ENCODE measurements around the gene ALG14.
"Not testable (repeated sequence)": the region's sequence is repeated elsewhere in the genome, so short reads cannot be mapped to it uniquely, and the experiment has no call there.

GRCh38 chr1:95019466-95019865, 53.3 kb downstream of the ALG14 start:
- TF ChIP-seq POLR2AphosphoS5 (IDR thresholded peaks at IDR 0.05; ENCODE audit: low read depth, low read length); ZNF274 (IDR thresholded peaks at IDR 0.05; ENCODE audit: low read depth, low read length); MAX (IDR thresholded peaks at IDR 0.05); EGR1 (IDR thresholded peaks at IDR 0.05; ENCODE audit: low read depth): not testable (repeated sequence)

Measured in HCT116 (cell line).